SK-N-SH (cell line): Measurements from ENCODE around the gene OR2AP1.

Experiments
- CHD2 ChIP-seq: fragments of 150-350 bp; IDR thresholded peaks from 2 replicates; pipeline ENCODE4 v1.6.1; 2018; ENCODE audit warnings: low read length; ENCODE audit not compliant: partially characterized antibody
- CTCF ChIP-seq: fragments of 200-600 bp; sonication (generic); IDR thresholded peaks from 2 replicates; pipeline ENCODE4 v1.6.1; 2017; ENCODE audit warnings: antibody characterized with exemption, mild to moderate bottlenecking, moderate library complexity
- EP300 ChIP-seq, 2 experiments: IDR thresholded peaks; 2 replicates each; pipeline versions ENCODE4 v1.4.0 to v1.6.1; 2012; ENCODE audit warnings: borderline replicate concordance in 1 of 2, low read depth in 1 of 2, low read length in 1 of 2
- JUND ChIP-seq: IDR thresholded peaks from 2 replicates; pipeline ENCODE4 v1.4.0; 2012
- MAX ChIP-seq: IDR thresholded peaks from 2 replicates; pipeline ENCODE4 v1.4.0; 2012; ENCODE audit warnings: low read depth
- MXI1 ChIP-seq: IDR thresholded peaks from 2 replicates; pipeline ENCODE4 v1.6.1; 2012; ENCODE audit warnings: mild to moderate bottlenecking, low read depth, low read length, improper control_type of control experiment
- NRF1 ChIP-seq: IDR thresholded peaks from 2 replicates; pipeline ENCODE4 v1.6.1; 2012; ENCODE audit warnings: low read depth, mild to moderate bottlenecking, low read length
- POLR2AphosphoS5 ChIP-seq: IDR thresholded peaks from 2 replicates; pipeline ENCODE4 v1.6.1; 2012; ENCODE audit warnings: low read depth, low read length
- REST ChIP-seq: IDR thresholded peaks from 2 replicates; pipeline ENCODE4 v1.6.1; 2012; ENCODE audit warnings: mild to moderate bottlenecking, low read depth, low read length, moderate library complexity
- SMC3 ChIP-seq: IDR thresholded peaks from 2 replicates; pipeline ENCODE4 v1.6.1; 2012; ENCODE audit warnings: low read depth, low read length, improper control_type of control experiment
- TCF12 ChIP-seq: IDR thresholded peaks from 2 replicates; pipeline ENCODE4 v1.4.0; 2012
- TEAD4 ChIP-seq: IDR thresholded peaks from 2 replicates; pipeline ENCODE4 v1.4.0; 2012; ENCODE audit warnings: mild to moderate bottlenecking, borderline replicate concordance; ENCODE audit not compliant: insufficient read depth

GRCh38 chr12:55549302-55549701 lies 23.0 kb upstream of the OR2AP1 start, which contains the start of gene OR6C4:
- no peak for TF ChIP-seq SMC3
- TF ChIP-seq CTCF: no peak
- no peak for TF ChIP-seq EP300 (IDR thresholded peaks at IDR 0.05; ENCODE audit: borderline replicate concordance in 1 of 2, low read depth in 1 of 2, low read length in 1 of 2)
- no peak for TF ChIP-seq MAX
- TF ChIP-seq TCF12: no peak
- TF ChIP-seq REST: no peak
- TF ChIP-seq POLR2AphosphoS5: no peak
- TF ChIP-seq NRF1: no peak
- no peak for TF ChIP-seq CHD2
- TF ChIP-seq TEAD4: no peak
- TF ChIP-seq MXI1: no peak
- no peak for TF ChIP-seq JUND
